Measurements from ENCODE around the gene DHX38.

Gene DHX38

GRCh38 chr16:72123426-72123825 is 29.8 kb downstream of the DHX38 start:
- DNase-seq, result no peak

GRCh38 chr16:72124148-72124547 is 30.5 kb downstream of the DHX38 start:
- no peak for DNase-seq

GRCh38 chr16:72124761-72125634 is 31.4 kb downstream of the DHX38 start:
- DNase-seq, result peak; percentile 16 to 55

- no peak for DNase-seq
Measured at GRCh38 chr16:72125635-72126428, 32.2 kb downstream of the DHX38 start.

GRCh38 chr16:72126429-72126765 is 32.8 kb downstream of the DHX38 start:
- no peak for DNase-seq

GRCh38 chr16:72128701-72129100 is 35.1 kb downstream of the DHX38 start:
- DNase-seq, result no peak

- DNase-seq, result no peak
Measured at GRCh38 chr16:72129976-72130656, 36.5 kb downstream of the DHX38 start.

GRCh38 chr16:72131036-72131435 is 37.4 kb downstream of the DHX38 start:
- DNase-seq, result no peak

GRCh38 chr16:72132726-72133125 is 39.1 kb downstream of the DHX38 start:
- DNase-seq, result no peak

- DNase-seq, result no peak
Measured at GRCh38 chr16:72134507-72134906, 40.9 kb downstream of the DHX38 start.

GRCh38 chr16:72137380-72138063 is 43.9 kb downstream of the DHX38 start:
- DNase-seq, result no peak

- no peak for DNase-seq
Measured at GRCh38 chr16:72138064-72138572, 44.5 kb downstream of the DHX38 start.

GRCh38 chr16:72139908-72140307 is 46.3 kb downstream of the DHX38 start:
- no peak for DNase-seq

- DNase-seq, result no peak
Measured at GRCh38 chr16:72142476-72142875, 48.8 kb downstream of the DHX38 start.

- no peak for DNase-seq
Measured at GRCh38 chr16:72149676-72150464, 56.2 kb downstream of the DHX38 start.

GRCh38 chr16:72159386-72159785 is 65.7 kb downstream of the DHX38 start:
- DNase-seq, result no peak

GRCh38 chr16:72159801-72160200 is 66.2 kb downstream of the DHX38 start:
- no peak for DNase-seq

GRCh38 chr16:72162105-72162692 is 68.6 kb downstream of the DHX38 start:
- no peak for DNase-seq

Measured in NCI-H446 (cell line).